B cell (primary cell): ENCODE measurements around the gene SLC35E1. TPM values are rescaled to one million over a fixed set of nuclear protein-coding genes. Genes with fewer than 3 reads are reported as not detected.

Source experiments
- ATAC-seq: fragments of 200-7000 bp; cut with Tn5 transposase; one replicate; pipeline ENCODE4 v1.10.0; 2021; ENCODE audit warnings: low read depth, mild to moderate bottlenecking, moderate number of reproducible peaks, moderate library complexity
- CTCF ChIA-PET: fragments of 350-600 bp; sonication (Branson Sonifier 250); formaldehyde crosslinking; loops from one replicate; lab custom pipeline; 2021; ENCODE audit warnings: antibody characterized with exemption, inconsistent platforms; lab: Charles Lee
- POLR2A ChIA-PET: fragments of 350-600 bp; sonication (Branson Sonifier 250); formaldehyde crosslinking; loops from one replicate; lab custom pipeline; 2021; ENCODE audit warnings: antibody characterized with exemption; lab: Charles Lee
- DNase-seq: peaks from one replicate; pipeline ENCODE4 v3.0.0; 2013
- H2AFZ ChIP-seq: 2 replicates; pipeline ENCODE4 v1.6.1; 2012; ENCODE audit warnings: mild to moderate bottlenecking, low read depth, low read length; ENCODE audit not compliant: insufficient read depth, poor library complexity, severe bottlenecking
- H3K27ac ChIP-seq, 2 donors: 1 replicate in 1 of 2; 2 replicates in 1 of 2; pipeline ENCODE4 v1.5.1; 2012 to 2013; ENCODE audit warnings: low read length in 2 of 2, mild to moderate bottlenecking in 2 of 2, moderate library complexity in 1 of 2
- H3K27me3 ChIP-seq, 4 experiments: fragments of 200-600 bp in 1 of 4; sonication (generic) in 1 of 4; replicated peaks in 1 of 4; 1 replicate in 2 of 4; 2 replicates in 2 of 4; pipeline versions ENCODE4 v1.6.1 to v1.7.0; 2013 to 2016; ENCODE audit warnings: low read length in 3 of 4, mild to moderate bottlenecking in 2 of 4, mixed read lengths in 1 of 4, moderate library complexity in 1 of 4; ENCODE audit not compliant: insufficient read depth in 4 of 4, control insufficient read depth in 3 of 4; ENCODE audit errors: control extremely low read depth in 1 of 4
- H3K36me3 ChIP-seq, 2 experiments: replicated peaks in 1 of 2; 1 replicate in 1 of 2; 2 replicates in 1 of 2; pipeline versions ENCODE4 v1.6.1 to v1.7.1; 2013; ENCODE audit warnings: low read length in 1 of 2; ENCODE audit not compliant: insufficient read depth in 2 of 2, control insufficient read depth in 1 of 2; ENCODE audit errors: control extremely low read depth in 1 of 2, extremely low read depth in 1 of 2
- H3K4me1 ChIP-seq, 2 donors: fragments of 200-600 bp in 1 of 2; sonication (generic) in 1 of 2; 1 replicate in 1 of 2; 2 replicates in 1 of 2; pipeline versions ENCODE4 v1.5.1 to v1.6.1; 2013 to 2017; ENCODE audit warnings: low read length in 2 of 2; ENCODE audit not compliant: control insufficient read depth in 2 of 2, insufficient read depth in 2 of 2
- H3K4me2 ChIP-seq: replicated peaks from 2 replicates; pipeline ENCODE3; 2012; ENCODE audit warnings: mild to moderate bottlenecking, low read depth, low read length; ENCODE audit not compliant: poor library complexity, severe bottlenecking
- H3K4me3 ChIP-seq, 5 experiments: fragments of 200-600 bp in 1 of 5; sonication (generic) in 1 of 5; 1 replicate in 3 of 5; 2 replicates in 2 of 5; pipeline versions ENCODE4 v1.5.1 to v1.7.0; 2011 to 2016; ENCODE audit warnings: low read length in 4 of 5, mild to moderate bottlenecking in 4 of 5, low read depth in 2 of 5, control low read depth in 1 of 5, moderate library complexity in 1 of 5; ENCODE audit not compliant: insufficient read depth in 1 of 5; ENCODE audit errors: control extremely low read depth in 1 of 5, extremely low read depth in 1 of 5
- H3K79me2 ChIP-seq: fragments of 200-600 bp; sonication (generic); one replicate; pipeline ENCODE4 v1.6.0; 2016; ENCODE audit warnings: low read length; ENCODE audit not compliant: control insufficient read depth, insufficient read depth
- H3K9ac ChIP-seq: fragments of 200-600 bp; sonication (generic); 2 replicates; pipeline ENCODE4 v1.6.1; 2017; ENCODE audit warnings: mild to moderate bottlenecking, low read length, moderate library complexity
- H3K9me3 ChIP-seq, 3 donors: one replicate each; pipeline versions ENCODE4 v1.6.1 to v1.7.1; 2013; ENCODE audit warnings: low read length in 2 of 3; ENCODE audit not compliant: control insufficient read depth in 2 of 3, insufficient read depth in 1 of 3; ENCODE audit errors: control extremely low read depth in 1 of 3
- H4K20me1 ChIP-seq: 2 replicates; pipeline ENCODE4 v1.6.0; 2012; ENCODE audit warnings: mild to moderate bottlenecking, low read length; ENCODE audit not compliant: insufficient read depth, control insufficient read depth, poor library complexity, severe bottlenecking
- H3K27ac Mint-ChIP-seq: one replicate; pipeline ENCODE4 v1.8.0; 2021; ENCODE audit warnings: mixed read lengths
- H3K27me3 Mint-ChIP-seq: one replicate; pipeline ENCODE4 v1.8.0; 2021; ENCODE audit warnings: mixed read lengths
- H3K4me1 Mint-ChIP-seq: one replicate; pipeline ENCODE4 v1.8.0; 2021; ENCODE audit warnings: mixed read lengths
- H3K4me3 Mint-ChIP-seq: one replicate; pipeline ENCODE4 v1.8.0; 2021; ENCODE audit warnings: mixed read lengths
- H3K9me3 Mint-ChIP-seq: one replicate; pipeline ENCODE4 v1.8.0; 2022; ENCODE audit warnings: mixed read lengths; ENCODE audit not compliant: insufficient read depth
- EZH2 ChIP-seq: IDR thresholded peaks from 2 replicates; pipeline ENCODE4 v1.6.1; 2012; ENCODE audit warnings: borderline replicate concordance, low read depth, mild to moderate bottlenecking, moderate library complexity, low read length; ENCODE audit not compliant: insufficient read depth, poor library complexity, severe bottlenecking
- WGBS: methylation state at CpG from one replicate; pipeline ENCODE4 v1.1.5; 2013; ENCODE audit warnings: missing lambda C conversion rate; ENCODE audit not compliant: insufficient coverage; 5-methylcytosine and 5-hydroxymethylcytosine counted together
- intact Hi-C: fragments of 100-400 bp; cut with micrococcal nuclease; formaldehyde crosslinking; loops from one replicate; pipeline ENCODE4 v1.10.0; 2022
- polyA plus RNA-seq: library from polyadenylated mRNA; depleted of rRNA; stranded (reverse); fragments of >200 nt; gene quantifications from 2 replicates; pipeline ENCODE4 v1.2.3, GENCODE V29; 2012
- total RNA-seq, 2 donors: library from RNA; stranded (reverse); fragments of 120-200 nt in 1 of 2; gene quantifications; 1 replicate in 1 of 2; 2 replicates in 1 of 2; pipeline versions ENCODE4 v1.2.3 to v1.2.4, GENCODE V29; 2013 to 2022
- TF ChIP-seq, protein P1 (sequence below): fragments of 200-600 bp; IDR thresholded peaks from one replicate; pipeline ENCODE4 v1.8.0; 2022; ENCODE audit warnings: antibody characterized with exemption, mild to moderate bottlenecking

Gene SLC35E1
- total and polyA plus RNA-seq, 2 donors (not counting 1 experiment from before 2014, with no cell fraction given), result 23.4 to 46.8 TPM

DNA sequence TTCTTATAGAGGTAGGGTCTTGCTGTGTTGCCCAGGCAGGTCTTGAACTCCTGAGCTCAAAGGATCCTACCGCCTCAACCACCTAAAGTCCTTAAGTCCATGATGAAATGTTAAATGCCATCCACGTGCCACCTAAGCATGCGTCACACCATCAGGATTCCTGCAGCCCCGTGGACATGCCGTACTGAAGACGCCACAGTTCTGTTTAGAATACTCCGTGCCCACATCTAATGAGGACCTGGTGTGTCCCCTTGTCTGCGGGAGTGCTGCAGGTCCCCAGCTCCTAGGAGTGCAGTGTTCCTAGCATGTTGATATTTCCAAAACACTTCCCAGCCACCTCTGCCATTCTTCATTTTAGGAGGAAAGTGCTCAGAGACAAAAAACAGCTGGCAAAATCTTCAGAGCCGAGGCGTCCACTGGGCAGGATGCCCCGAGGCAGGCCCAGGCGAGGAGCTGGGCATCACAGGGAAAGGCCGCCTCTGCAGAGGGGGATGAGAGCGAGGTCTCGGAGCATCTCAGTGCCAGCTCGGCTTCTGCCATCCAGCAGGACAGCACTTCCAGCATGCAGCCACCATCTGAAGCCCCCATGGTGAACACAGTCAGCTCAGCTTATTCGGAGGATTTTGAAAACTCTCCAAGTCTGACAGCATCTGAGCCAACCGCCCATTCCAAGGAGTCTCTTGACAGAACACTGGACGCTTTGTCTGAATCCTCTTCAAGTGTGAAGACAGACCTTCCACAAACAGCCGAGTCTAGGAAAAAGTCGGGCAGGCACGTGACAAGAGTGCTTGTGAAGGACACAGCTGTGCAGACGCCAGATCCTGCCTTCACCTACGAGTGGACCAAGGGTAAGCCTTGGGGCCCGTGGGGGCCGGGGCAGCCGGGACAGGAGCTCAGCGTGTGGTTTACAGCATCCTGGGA, 62.8 kb downstream of the SLC35E1 start:
- H4K20me1 ChIP-seq, result no peaks in the 10 kb centered on the region
- H3K36me3 ChIP-seq, result peaks cover 0 to 12% of the 10 kb centered on the region in 2 experiments
- no peak overlapping the region for H3K4me3 ChIP-seq
- no peaks in the 10 kb centered on the region for H3K4me1 ChIP-seq
- H3K79me2 ChIP-seq, result no peaks in the 10 kb centered on the region
- no peak overlapping the region for H3K4me3 Mint-ChIP-seq
- no peaks in the 10 kb centered on the region for H3K9me3 Mint-ChIP-seq
- H2AFZ ChIP-seq, result no peak overlapping the region
- no peak overlapping the region for H3K27ac Mint-ChIP-seq
- no peaks in the 10 kb centered on the region for H3K27me3 ChIP-seq
- no peaks in the 10 kb centered on the region for H3K9me3 ChIP-seq
- no peaks in the 10 kb centered on the region for H3K27me3 Mint-ChIP-seq
- DNase-seq (peak; percentile 10), ATAC-seq (no peak)
- no peak for TF ChIP-seq EZH2
- TF ChIP-seq, protein P1, sequence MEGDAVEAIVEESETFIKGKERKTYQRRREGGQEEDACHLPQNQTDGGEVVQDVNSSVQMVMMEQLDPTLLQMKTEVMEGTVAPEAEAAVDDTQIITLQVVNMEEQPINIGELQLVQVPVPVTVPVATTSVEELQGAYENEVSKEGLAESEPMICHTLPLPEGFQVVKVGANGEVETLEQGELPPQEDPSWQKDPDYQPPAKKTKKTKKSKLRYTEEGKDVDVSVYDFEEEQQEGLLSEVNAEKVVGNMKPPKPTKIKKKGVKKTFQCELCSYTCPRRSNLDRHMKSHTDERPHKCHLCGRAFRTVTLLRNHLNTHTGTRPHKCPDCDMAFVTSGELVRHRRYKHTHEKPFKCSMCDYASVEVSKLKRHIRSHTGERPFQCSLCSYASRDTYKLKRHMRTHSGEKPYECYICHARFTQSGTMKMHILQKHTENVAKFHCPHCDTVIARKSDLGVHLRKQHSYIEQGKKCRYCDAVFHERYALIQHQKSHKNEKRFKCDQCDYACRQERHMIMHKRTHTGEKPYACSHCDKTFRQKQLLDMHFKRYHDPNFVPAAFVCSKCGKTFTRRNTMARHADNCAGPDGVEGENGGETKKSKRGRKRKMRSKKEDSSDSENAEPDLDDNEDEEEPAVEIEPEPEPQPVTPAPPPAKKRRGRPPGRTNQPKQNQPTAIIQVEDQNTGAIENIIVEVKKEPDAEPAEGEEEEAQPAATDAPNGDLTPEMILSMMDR, result no peak
- intact Hi-C loops, result no loop called here
- H3K9ac ChIP-seq, result no peak overlapping the region
- WGBS, result 98% methylated on average over 28 of the region's 28 CpGs
- H3K27ac ChIP-seq, result no peak overlapping the region
- POLR2A ChIA-PET, result interaction anchor here (0.6 kb wide), 1 partner anchor 156 kb away, joined by 4 read pairs; no protein-coding TSS in a partner anchor
- no peak overlapping the region for H3K4me2 ChIP-seq
- CTCF ChIA-PET, result interaction anchor here (0.6 to 1.0 kb wide), 2 partner anchors 93 to 110 kb away, joined by 3 read pairs; no protein-coding TSS in a partner anchor
- no peaks in the 10 kb centered on the region for H3K4me1 Mint-ChIP-seq

DNA sequence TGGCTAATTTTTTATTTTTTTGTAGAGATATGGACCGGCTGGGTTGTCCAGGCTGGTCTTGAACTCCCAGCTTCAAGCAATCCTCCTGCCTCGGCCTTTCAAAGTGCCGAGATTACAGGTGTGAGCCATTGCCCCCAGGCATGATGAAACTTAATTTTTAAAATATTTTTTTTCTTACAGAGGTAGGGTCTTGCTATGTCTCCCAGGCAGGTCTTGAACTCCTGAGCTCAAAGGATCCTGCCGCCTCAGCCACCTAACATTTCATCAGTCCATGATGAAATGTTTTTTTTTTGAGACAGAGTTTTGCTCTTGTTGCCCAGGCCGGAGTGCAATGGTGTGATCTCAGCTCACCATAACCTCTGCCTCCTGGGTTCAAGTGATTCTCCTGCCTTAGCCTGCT, 63.7 kb downstream of the SLC35E1 start:
- no peaks in the 10 kb centered on the region for H3K27me3 Mint-ChIP-seq
- H3K4me3 Mint-ChIP-seq, result no peak overlapping the region
- no peaks in the 10 kb centered on the region for H3K9me3 Mint-ChIP-seq
- H3K27ac Mint-ChIP-seq, result no peak overlapping the region
- ATAC-seq (no peak), DNase-seq (no peak)
- no peaks in the 10 kb centered on the region for H3K4me1 ChIP-seq
- no peak overlapping the region for H3K4me2 ChIP-seq
- no peaks in the 10 kb centered on the region for H3K9me3 ChIP-seq
- no peak overlapping the region for H2AFZ ChIP-seq
- no peak overlapping the region for H3K9ac ChIP-seq
- no peaks in the 10 kb centered on the region for H4K20me1 ChIP-seq
- H3K27me3 ChIP-seq, result no peaks in the 10 kb centered on the region
- H3K4me1 Mint-ChIP-seq, result no peaks in the 10 kb centered on the region
- POLR2A ChIA-PET, result interaction anchor here (0.6 kb wide), 1 partner anchor 157 kb away, joined by 4 read pairs; no protein-coding TSS in a partner anchor
- no CpG with 5 or more reads among the region's 5 CpGs for WGBS
- no peak overlapping the region for H3K27ac ChIP-seq
- peaks cover 0 to 12% of the 10 kb centered on the region in 2 experiments for H3K36me3 ChIP-seq
- CTCF ChIA-PET, result interaction anchor here (0.6 to 1.0 kb wide), 2 partner anchors 93 to 124 kb away, joined by 3 read pairs; no protein-coding TSS in a partner anchor
- TF ChIP-seq EZH2, result no peak
- TF ChIP-seq, protein P1, result no peak
- intact Hi-C loops, result no loop called here
- H3K79me2 ChIP-seq, result no peaks in the 10 kb centered on the region
- H3K4me3 ChIP-seq, result no peak overlapping the region
